HCT116 (cell line): ENCODE data around the gene AKAP9. TPM values are rescaled to one million over a fixed set of nuclear protein-coding genes. Genes with fewer than 3 reads are reported as not detected.

Experiments used
- ATAC-seq: fragments of 200-7000 bp; cut with Tn5 transposase; 2 replicates; pipeline ENCODE4 v1.9.1; 2020; ENCODE audit warnings: mild to moderate bottlenecking, moderate library complexity
- BruUV-seq: library from RNA; stranded (reverse); fragments of 400-500 nt; replicated peaks from 2 replicates; lab custom pipeline; 2021; lab: Mats Ljungman, UMichigan
- CTCF ChIA-PET: fragments of 300-600 bp; sonication (Branson Sonifier 250); formaldehyde crosslinking; loops from one replicate; lab custom pipeline; 2021; ENCODE audit warnings: antibody characterized with exemption; lab: Charles Lee
- POLR2A ChIA-PET: fragments of 300-600, 350-600 bp; sonication (Branson Sonifier 250); formaldehyde crosslinking; loops from one replicate; lab custom pipeline; 2021; ENCODE audit warnings: antibody characterized with exemption; lab: Charles Lee
- RAD21 ChIA-PET, 2 experiments: fragments of 300-600 bp; sonication (Branson Sonifier 250); formaldehyde crosslinking; loops; one replicate each; lab custom pipeline; 2023; ENCODE audit warnings: low total read pairs in 2 of 2; ENCODE audit not compliant: uncharacterized antibody in 2 of 2, unreplicated experiment in 2 of 2, low non-redundant PET in 1 of 2; lab: Charles Lee
- DNase-seq: peaks from one replicate; pipeline ENCODE4 v3.0.0-alpha.2; 2010; ENCODE audit warnings: low read depth, low spot score
- H2AFZ ChIP-seq: fragments of 200-600 bp; shearing (Covaris generic), sonication (generic); 2 replicates; pipeline ENCODE4 v1.6.1; 2017; ENCODE audit warnings: low read depth, mixed run types, mixed read lengths, antibody characterized with exemption, low read length; ENCODE audit not compliant: poor library complexity, severe bottlenecking
- H3K27ac ChIP-seq: 2 replicates; pipeline ENCODE4 v1.5.1; 2012; ENCODE audit warnings: low read depth, low read length
- H3K27me3 ChIP-seq: fragments of 200-600 bp; sonication (generic); 2 replicates; pipeline ENCODE4 v1.6.1; 2016; ENCODE audit warnings: mixed run types, low read length, mixed read lengths; ENCODE audit not compliant: insufficient read depth
- H3K36me3 ChIP-seq, 2 experiments: fragments of 200-500 bp in 1 of 2; fragments of 200-600 bp in 1 of 2; sonication (Bioruptor generic) in 1 of 2; sonication (generic) in 1 of 2; 2 replicates each; pipeline versions ENCODE4 v1.5.1 to v1.6.1; 2014 to 2016; ENCODE audit warnings: low read length in 2 of 2, inconsistent platforms in 1 of 2, mixed read lengths in 1 of 2, mixed run types in 1 of 2; ENCODE audit not compliant: insufficient read depth in 2 of 2, control insufficient read depth in 1 of 2
- H3K4me1 ChIP-seq, 2 experiments: fragments of 200-600 bp in 1 of 2; sonication (generic) in 1 of 2; 2 replicates each; pipeline versions ENCODE4 v1.5.1 to v1.6.1; 2012 to 2017; ENCODE audit warnings: low read length in 2 of 2, inconsistent platforms in 1 of 2, mild to moderate bottlenecking in 1 of 2, mixed read lengths in 1 of 2, mixed run types in 1 of 2, moderate library complexity in 1 of 2; ENCODE audit not compliant: insufficient read depth in 2 of 2, control insufficient read depth in 1 of 2
- H3K4me2 ChIP-seq: fragments of 200-600 bp; sonication (generic); 2 replicates; pipeline ENCODE4 v1.6.1; 2017; ENCODE audit warnings: mixed run types, low read length, mixed read lengths
- H3K4me3 ChIP-seq, 2 experiments: fragments of 200-600 bp in 1 of 2; sonication (generic) in 1 of 2; replicated peaks in 1 of 2; 2 replicates each; pipeline ENCODE4 v1.5.1; 2011 to 2016; ENCODE audit warnings: low read length in 2 of 2, control low read depth in 1 of 2, low read depth in 1 of 2, mild to moderate bottlenecking in 1 of 2, mixed read lengths in 1 of 2, mixed run types in 1 of 2
- H3K79me2 ChIP-seq: fragments of 200-600 bp; sonication (generic); 2 replicates; pipeline ENCODE4 v1.6.1; 2017; ENCODE audit warnings: mild to moderate bottlenecking, mixed run types, low read length, moderate library complexity, mixed read lengths; ENCODE audit not compliant: insufficient read depth
- H3K9ac ChIP-seq: fragments of 200-600 bp; sonication (generic); 2 replicates; pipeline ENCODE4 v1.6.1; 2016; ENCODE audit warnings: low read length, mixed read lengths
- H3K9me2 ChIP-seq: fragments of 200-600 bp; sonication (generic), shearing (Covaris generic); 2 replicates; pipeline ENCODE4 v1.6.1; 2017; ENCODE audit warnings: mixed run types, mild to moderate bottlenecking, moderate library complexity; ENCODE audit not compliant: insufficient read depth
- H3K9me3 ChIP-seq, 2 experiments: fragments of 200-500 bp in 1 of 2; fragments of 200-600 bp in 1 of 2; sonication (Bioruptor generic) in 1 of 2; sonication (generic) in 1 of 2; 2 replicates each; pipeline ENCODE4 v1.6.1; 2014 to 2017; ENCODE audit warnings: low read length in 2 of 2, mixed read lengths in 2 of 2, inconsistent platforms in 1 of 2, low read depth in 1 of 2, mild to moderate bottlenecking in 1 of 2, mixed run types in 1 of 2, moderate library complexity in 1 of 2; ENCODE audit not compliant: control insufficient read depth in 1 of 2, insufficient read depth in 1 of 2
- H4K20me1 ChIP-seq: fragments of 200-600 bp; sonication (generic), shearing (Covaris generic); 2 replicates; pipeline ENCODE4 v1.6.1; 2017; ENCODE audit warnings: mixed run types, mild to moderate bottlenecking, moderate library complexity; ENCODE audit not compliant: insufficient read depth
- CEBPB ChIP-seq: IDR thresholded peaks from 2 replicates; pipeline ENCODE4 v1.6.1; 2012; ENCODE audit warnings: low read depth
- EZH2 ChIP-seq: fragments of 200-600 bp; sonication (generic); IDR thresholded peaks from 2 replicates; pipeline ENCODE4 v1.6.1; 2017; ENCODE audit warnings: antibody characterized with exemption, mixed run types
- EZH2phosphoT487 ChIP-seq: fragments of 200-600 bp; IDR thresholded peaks from 2 replicates; pipeline ENCODE4 v1.6.1; 2018; ENCODE audit warnings: antibody characterized with exemption, borderline replicate concordance
- FOSL1 ChIP-seq: IDR thresholded peaks from 2 replicates; pipeline ENCODE4 v1.6.1; 2012; ENCODE audit warnings: low read depth
- RAD21 ChIP-seq: IDR thresholded peaks from 2 replicates; pipeline ENCODE4 v1.6.1; 2012; ENCODE audit warnings: low read depth, mild to moderate bottlenecking
- ZFX ChIP-seq: fragments of 450-650 bp; IDR thresholded peaks from 2 replicates; pipeline ENCODE4 v1.6.1; 2017
- intact Hi-C: fragments of 100-400 bp; cut with micrococcal nuclease; formaldehyde crosslinking; loops from 2 replicates; pipeline ENCODE4 v1.10.0; 2022
- total RNA-seq: library from RNA; stranded (reverse); gene quantifications from one replicate; pipeline ENCODE4 v1.2.1, GENCODE V29; 2021; ENCODE audit not compliant: unreplicated experiment
- TF ChIP-seq, protein P1 (sequence below): IDR thresholded peaks from 2 replicates; pipeline ENCODE4 v1.6.1; 2011; ENCODE audit warnings: mild to moderate bottlenecking, low read length, moderate library complexity; ENCODE audit not compliant: insufficient replicate concordance; ENCODE audit errors: extremely low read depth
- TF ChIP-seq, protein P2 (sequence below): IDR thresholded peaks from 2 replicates; pipeline ENCODE4 v1.6.1; 2012
- TF ChIP-seq, protein P3 (sequence below), 3 experiments: fragments of 200-600 bp in 1 of 3; sonication (generic) in 1 of 3; IDR thresholded peaks in 2 of 3; conservative IDR thresholded peaks in 1 of 3; 2 replicates each; pipeline ENCODE4 v1.5.1; 2012 to 2017; ENCODE audit warnings: low read depth in 2 of 3, low read length in 2 of 3, antibody characterized with exemption in 1 of 3, borderline replicate concordance in 1 of 3, control low read depth in 1 of 3, mild to moderate bottlenecking in 1 of 3, mixed read lengths in 1 of 3, mixed run types in 1 of 3, moderate library complexity in 1 of 3; ENCODE audit not compliant: insufficient read depth in 1 of 3
- TF ChIP-seq, protein P4 (sequence below): IDR thresholded peaks from 2 replicates; pipeline ENCODE4 v1.6.1; 2012; ENCODE audit warnings: low read depth

The AKAP9 gene
- total RNA-seq, 1 experiment from 2014 or later: 32.6 TPM

DNA sequence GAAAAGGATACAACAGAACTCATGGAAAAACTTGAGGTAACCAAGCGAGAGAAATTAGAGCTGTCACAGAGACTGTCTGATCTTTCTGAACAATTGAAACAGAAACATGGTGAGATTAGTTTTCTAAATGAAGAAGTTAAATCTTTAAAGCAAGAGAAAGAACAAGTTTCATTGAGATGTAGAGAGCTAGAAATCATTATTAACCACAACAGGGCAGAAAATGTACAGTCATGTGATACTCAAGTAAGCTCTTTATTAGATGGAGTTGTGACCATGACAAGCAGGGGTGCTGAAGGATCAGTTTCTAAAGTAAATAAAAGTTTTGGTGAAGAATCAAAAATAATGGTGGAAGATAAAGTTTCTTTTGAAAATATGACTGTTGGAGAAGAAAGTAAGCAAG, 62.1 kb downstream of the AKAP9 start:
- Histone ChIP-seq H3K9ac (no peak overlapping the region), H3K27me3 (no peaks in the 10 kb centered on the region), H3K36me3 (peaks cover 0 to 4% of the 10 kb centered on the region in 2 experiments; a peak in 1 of 4 replicates), H3K27ac (no peak overlapping the region), H3K9me2 (no peaks in the 10 kb centered on the region), H4K20me1 (no peaks in the 10 kb centered on the region), H3K4me2 (no peak overlapping the region), H2AFZ (no peak overlapping the region), H3K79me2 (no peaks in the 10 kb centered on the region), H3K4me3 (no peak overlapping the region), H3K9me3 (no peaks in the 10 kb centered on the region), H3K4me1 (no peaks in the 10 kb centered on the region)
- no peak for DNase-seq
- CTCF ChIA-PET: no interaction called here
- TF ChIP-seq EZH2 (no peak), EZH2phosphoT487 (no peak), CEBPB (no peak), ZFX (no peak), RAD21 (no peak), FOSL1 (no peak)
- TF ChIP-seq, protein P1, sequence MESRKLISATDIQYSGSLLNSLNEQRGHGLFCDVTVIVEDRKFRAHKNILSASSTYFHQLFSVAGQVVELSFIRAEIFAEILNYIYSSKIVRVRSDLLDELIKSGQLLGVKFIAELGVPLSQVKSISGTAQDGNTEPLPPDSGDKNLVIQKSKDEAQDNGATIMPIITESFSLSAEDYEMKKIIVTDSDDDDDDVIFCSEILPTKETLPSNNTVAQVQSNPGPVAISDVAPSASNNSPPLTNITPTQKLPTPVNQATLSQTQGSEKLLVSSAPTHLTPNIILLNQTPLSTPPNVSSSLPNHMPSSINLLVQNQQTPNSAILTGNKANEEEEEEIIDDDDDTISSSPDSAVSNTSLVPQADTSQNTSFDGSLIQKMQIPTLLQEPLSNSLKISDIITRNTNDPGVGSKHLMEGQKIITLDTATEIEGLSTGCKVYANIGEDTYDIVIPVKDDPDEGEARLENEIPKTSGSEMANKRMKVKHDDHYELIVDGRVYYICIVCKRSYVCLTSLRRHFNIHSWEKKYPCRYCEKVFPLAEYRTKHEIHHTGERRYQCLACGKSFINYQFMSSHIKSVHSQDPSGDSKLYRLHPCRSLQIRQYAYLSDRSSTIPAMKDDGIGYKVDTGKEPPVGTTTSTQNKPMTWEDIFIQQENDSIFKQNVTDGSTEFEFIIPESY: no peak
- TF ChIP-seq, protein P2, sequence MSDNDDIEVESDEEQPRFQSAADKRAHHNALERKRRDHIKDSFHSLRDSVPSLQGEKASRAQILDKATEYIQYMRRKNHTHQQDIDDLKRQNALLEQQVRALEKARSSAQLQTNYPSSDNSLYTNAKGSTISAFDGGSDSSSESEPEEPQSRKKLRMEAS: no peak
- TF ChIP-seq, protein P3, sequence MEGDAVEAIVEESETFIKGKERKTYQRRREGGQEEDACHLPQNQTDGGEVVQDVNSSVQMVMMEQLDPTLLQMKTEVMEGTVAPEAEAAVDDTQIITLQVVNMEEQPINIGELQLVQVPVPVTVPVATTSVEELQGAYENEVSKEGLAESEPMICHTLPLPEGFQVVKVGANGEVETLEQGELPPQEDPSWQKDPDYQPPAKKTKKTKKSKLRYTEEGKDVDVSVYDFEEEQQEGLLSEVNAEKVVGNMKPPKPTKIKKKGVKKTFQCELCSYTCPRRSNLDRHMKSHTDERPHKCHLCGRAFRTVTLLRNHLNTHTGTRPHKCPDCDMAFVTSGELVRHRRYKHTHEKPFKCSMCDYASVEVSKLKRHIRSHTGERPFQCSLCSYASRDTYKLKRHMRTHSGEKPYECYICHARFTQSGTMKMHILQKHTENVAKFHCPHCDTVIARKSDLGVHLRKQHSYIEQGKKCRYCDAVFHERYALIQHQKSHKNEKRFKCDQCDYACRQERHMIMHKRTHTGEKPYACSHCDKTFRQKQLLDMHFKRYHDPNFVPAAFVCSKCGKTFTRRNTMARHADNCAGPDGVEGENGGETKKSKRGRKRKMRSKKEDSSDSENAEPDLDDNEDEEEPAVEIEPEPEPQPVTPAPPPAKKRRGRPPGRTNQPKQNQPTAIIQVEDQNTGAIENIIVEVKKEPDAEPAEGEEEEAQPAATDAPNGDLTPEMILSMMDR (IDR thresholded peaks at IDR 0.05 in 2 of 3, conservative IDR thresholded peaks at IDR 0.05 in 1 of 3; ENCODE audit: borderline replicate concordance in 1 of 3, insufficient read depth in 1 of 3, low read depth in 2 of 3, low read length in 2 of 3): no peak
- TF ChIP-seq, protein P4, sequence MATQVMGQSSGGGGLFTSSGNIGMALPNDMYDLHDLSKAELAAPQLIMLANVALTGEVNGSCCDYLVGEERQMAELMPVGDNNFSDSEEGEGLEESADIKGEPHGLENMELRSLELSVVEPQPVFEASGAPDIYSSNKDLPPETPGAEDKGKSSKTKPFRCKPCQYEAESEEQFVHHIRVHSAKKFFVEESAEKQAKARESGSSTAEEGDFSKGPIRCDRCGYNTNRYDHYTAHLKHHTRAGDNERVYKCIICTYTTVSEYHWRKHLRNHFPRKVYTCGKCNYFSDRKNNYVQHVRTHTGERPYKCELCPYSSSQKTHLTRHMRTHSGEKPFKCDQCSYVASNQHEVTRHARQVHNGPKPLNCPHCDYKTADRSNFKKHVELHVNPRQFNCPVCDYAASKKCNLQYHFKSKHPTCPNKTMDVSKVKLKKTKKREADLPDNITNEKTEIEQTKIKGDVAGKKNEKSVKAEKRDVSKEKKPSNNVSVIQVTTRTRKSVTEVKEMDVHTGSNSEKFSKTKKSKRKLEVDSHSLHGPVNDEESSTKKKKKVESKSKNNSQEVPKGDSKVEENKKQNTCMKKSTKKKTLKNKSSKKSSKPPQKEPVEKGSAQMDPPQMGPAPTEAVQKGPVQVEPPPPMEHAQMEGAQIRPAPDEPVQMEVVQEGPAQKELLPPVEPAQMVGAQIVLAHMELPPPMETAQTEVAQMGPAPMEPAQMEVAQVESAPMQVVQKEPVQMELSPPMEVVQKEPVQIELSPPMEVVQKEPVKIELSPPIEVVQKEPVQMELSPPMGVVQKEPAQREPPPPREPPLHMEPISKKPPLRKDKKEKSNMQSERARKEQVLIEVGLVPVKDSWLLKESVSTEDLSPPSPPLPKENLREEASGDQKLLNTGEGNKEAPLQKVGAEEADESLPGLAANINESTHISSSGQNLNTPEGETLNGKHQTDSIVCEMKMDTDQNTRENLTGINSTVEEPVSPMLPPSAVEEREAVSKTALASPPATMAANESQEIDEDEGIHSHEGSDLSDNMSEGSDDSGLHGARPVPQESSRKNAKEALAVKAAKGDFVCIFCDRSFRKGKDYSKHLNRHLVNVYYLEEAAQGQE: no peak
- no peak for ATAC-seq
- RAD21 ChIA-PET: no interaction called here
- BruUV-seq: no TSS peak
- intact Hi-C loops: no loop called here
- POLR2A ChIA-PET: no interaction called here
